Head of caudate nucleus (tissue), 42 donors: Measurements from ENCODE around the gene CPTP.

Experiments used
- DNase-seq, 42 donors: peaks; one replicate each; pipeline versions ENCODE4 v3.0.0 to v3.0.0-alpha.2; 2020 to 2021; ENCODE audit warnings: mixed read lengths in 7 of 42
- intact Hi-C: fragments of 100-400 bp; cut with DNase I; formaldehyde crosslinking; loops from one replicate; pipeline ENCODE4 v1.15.0; 2022

CPTP gene

DNA sequence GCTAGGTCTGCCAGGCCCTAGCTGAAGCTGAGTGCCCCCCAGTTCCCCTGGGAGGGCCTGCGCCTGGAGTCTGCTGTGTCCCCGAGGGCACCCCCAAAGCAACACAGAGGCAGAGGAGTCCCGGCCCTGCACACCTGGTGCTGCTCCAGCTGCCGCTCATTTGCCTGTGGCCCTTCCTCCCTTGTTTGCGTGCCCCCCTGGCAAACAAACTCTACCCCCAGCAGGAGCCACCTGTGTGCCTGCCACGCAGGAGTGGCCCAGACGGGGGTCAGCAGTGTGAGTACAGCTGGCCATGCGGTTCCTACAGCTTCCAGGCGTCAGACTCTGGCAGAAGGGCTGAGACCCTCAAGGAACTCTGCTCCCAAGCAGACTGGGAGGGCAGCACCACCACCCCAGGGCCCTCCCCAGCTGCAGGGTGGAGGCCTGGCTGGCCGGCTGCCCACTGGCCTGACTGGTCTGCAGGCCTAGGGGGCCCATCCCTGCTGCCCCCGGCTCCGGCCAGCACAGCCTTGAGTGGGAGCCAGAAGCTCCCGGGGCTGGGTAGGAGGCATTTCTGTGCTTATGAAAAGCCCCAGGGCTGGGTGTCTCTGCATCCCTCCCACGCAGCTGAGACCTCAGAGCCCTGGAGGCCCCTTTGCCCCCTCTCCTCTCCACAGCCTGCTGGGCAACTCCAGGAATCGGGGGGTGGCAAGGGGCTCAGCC, 5.9 kb downstream of the CPTP start:
- intact Hi-C loops = no loop called here
- DNase-seq = no peak

GRCh38 chr1:1331068-1331965, 6.7 kb downstream of the CPTP start, which contains the start of gene TAS1R3:
TSS of gene TAS1R3 (plus strand) at chr1:1331280. CDS start at chr1:1331346, 66 bp downstream.
- intact Hi-C loops = no loop called here
- DNase-seq = peak in 1 of 42 donors; percentile 30

DNA sequence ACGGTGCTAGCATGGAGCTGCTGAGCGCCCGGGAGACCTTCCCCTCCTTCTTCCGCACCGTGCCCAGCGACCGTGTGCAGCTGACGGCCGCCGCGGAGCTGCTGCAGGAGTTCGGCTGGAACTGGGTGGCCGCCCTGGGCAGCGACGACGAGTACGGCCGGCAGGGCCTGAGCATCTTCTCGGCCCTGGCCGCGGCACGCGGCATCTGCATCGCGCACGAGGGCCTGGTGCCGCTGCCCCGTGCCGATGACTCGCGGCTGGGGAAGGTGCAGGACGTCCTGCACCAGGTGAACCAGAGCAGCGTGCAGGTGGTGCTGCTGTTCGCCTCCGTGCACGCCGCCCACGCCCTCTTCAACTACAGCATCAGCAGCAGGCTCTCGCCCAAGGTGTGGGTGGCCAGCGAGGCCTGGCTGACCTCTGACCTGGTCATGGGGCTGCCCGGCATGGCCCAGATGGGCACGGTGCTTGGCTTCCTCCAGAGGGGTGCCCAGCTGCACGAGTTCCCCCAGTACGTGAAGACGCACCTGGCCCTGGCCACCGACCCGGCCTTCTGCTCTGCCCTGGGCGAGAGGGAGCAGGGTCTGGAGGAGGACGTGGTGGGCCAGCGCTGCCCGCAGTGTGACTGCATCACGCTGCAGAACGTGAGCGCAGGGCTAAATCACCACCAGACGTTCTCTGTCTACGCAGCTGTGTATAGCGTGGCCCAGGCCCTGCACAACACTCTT, 7.6 kb downstream of the CPTP start:
- intact Hi-C loops = no loop called here
- DNase-seq = no peak

GRCh38 chr1:1332774-1333480, 8.3 kb downstream of the CPTP start:
- no peak for DNase-seq
- intact Hi-C loops = no loop called here

DNA sequence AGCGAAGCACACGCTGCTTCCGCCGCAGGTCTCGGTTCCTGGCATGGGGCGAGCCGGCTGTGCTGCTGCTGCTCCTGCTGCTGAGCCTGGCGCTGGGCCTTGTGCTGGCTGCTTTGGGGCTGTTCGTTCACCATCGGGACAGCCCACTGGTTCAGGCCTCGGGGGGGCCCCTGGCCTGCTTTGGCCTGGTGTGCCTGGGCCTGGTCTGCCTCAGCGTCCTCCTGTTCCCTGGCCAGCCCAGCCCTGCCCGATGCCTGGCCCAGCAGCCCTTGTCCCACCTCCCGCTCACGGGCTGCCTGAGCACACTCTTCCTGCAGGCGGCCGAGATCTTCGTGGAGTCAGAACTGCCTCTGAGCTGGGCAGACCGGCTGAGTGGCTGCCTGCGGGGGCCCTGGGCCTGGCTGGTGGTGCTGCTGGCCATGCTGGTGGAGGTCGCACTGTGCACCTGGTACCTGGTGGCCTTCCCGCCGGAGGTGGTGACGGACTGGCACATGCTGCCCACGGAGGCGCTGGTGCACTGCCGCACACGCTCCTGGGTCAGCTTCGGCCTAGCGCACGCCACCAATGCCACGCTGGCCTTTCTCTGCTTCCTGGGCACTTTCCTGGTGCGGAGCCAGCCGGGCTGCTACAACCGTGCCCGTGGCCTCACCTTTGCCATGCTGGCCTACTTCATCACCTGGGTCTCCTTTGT, 9.1 kb downstream of the CPTP start:
- intact Hi-C loops = no loop called here
- DNase-seq = no peak

DNA sequence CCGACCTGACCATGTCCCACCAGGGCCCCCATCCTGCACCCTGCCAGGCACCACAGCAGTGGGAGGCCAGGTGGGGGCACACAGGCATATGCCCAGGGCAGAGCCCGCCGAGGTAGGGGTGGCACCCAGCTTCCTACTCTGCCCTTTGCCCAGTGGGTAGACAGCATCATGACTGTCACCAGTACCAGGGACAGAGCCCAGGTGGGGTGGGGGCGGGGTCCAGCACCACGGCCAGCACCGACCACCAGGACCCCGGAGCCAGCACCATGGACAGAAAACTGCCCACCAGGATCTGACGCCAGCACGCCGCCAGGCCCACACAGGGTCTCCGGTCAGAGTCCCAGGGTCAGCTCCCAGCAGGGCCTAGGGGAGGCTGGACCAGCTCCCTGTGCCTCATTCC, 10.2 kb downstream of the CPTP start:
- no peak for DNase-seq
- intact Hi-C loops = no loop called here

DNA sequence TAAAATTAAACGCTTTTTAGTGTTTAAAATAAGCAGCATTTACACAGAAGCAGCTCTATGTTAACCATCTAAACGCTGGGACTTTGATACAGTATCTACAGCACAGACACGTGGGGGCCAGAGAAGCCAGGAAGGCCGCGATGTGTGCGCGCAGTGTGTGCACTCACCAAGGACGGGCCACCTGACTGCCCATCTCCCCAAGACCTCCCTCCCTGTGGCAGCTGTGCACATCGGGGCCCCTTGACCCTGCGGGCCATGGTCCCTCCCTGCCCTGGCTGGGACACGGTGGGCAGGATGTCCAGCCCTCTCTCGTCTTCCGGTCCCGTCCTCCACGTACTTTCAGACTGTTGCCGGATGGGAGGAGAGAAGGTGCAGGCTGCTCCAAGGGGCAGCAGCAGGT, 10.7 kb downstream of the CPTP start:
- no peak for DNase-seq
- intact Hi-C loops = no loop called here

GRCh38 chr1:1335792-1336248, 11.2 kb downstream of the CPTP start:
- no peak for DNase-seq
- intact Hi-C loops = no loop called here

DNA sequence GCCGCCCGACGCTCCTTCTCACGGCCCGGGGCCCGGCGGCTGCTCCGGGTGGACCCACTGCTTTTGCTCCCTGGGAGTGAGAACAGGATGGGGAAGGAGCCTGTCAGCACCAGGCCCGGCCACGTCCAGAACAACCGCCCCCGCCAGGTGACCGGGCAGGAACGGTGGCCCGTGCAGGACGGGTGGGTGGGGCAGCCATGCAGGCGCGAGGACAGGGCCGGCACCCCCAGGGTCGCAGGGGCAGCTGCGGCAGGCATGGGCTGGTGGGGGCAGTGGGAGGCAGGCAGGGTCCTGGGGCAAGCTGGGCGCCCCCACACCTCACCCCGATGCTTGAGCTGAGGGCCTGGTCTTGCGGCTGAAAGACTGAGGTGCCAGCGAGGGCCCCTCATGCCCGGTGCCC, 11.8 kb downstream of the CPTP start:
- no peak for DNase-seq
- intact Hi-C loops = no loop called here

DNA sequence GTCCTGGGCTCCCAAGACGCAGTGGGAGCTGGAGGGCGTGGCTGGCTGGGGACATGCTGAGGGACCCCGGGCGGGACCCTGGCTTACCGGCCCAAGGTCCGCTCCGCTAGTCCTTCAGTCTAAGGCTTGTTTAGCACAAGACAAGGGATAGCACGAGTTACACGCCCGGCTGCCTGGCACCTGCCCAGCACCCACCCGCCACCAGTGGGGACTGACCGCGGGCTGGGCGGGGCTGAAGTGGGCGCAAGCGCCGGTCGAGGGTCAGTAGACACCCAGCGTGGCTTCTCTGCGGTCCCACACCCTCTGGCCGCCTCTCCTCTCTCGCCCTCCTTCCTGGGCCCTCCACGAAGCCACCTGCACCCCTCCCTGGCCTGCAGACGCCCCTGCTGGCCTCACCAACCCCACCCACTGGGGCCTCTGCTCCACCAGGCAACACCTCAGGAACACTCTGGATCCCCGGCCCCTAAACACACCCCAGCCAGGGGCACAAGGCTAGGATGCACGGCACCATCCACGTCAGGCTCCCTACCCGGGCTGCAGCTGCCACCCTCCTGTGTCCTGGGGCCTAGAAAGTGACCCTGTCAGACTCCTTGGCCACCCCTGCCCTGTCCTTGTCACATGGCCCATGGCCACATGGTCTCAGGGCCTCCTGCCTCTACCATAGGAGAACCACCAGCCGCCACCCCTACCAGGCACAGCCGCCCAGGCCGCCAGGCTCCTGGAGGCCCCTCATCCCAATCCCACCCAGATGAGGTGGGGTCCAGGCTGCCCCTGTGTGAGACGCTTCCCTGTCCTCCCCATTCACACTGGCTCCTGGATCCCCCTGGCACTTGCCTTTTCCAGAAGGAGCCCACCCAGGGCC, 12.6 kb downstream of the CPTP start:
- intact Hi-C loops = no loop called here
- no peak for DNase-seq

DNA sequence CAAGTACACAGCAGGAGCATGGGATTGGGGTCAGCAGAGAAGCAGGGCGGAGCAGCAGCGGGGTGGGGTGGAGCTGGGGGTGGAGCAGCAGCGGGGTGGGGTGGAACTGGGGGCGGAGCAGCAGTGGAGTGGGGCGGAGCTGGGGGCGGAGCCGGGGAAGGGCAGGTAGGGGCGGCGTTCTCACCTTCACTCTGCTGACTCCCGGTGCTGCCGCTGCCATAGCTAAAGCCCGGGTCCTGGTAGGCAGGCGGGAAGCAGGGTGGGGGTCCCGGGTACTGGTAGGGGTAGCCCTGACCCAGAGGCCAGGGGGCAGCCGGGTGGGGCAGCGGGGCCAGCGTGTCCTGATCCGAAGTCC, 13.2 kb downstream of the CPTP start:
- peak in 10 of 42 donors; percentile 30 to 63 (median 42) for DNase-seq
- intact Hi-C loops = no loop called here

DNA sequence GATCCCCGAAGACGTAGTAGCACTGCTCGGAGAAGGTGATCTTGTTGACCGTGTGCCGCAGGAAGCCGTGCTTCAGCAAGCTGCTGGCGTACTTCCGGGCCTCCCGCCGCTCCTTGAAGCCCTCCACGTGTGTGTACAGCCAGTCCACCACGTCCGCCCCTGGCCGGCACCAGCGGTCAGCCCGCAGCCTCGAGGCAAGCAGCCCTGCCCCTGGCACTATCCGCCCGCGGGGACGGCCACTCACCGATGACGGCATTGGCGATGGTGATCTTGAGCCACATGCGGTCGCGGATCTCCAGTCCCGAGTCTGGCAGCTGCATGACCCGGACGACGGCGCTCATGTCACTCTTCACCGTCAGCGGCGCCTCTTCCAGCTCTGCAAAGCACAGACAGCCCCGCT, 13.7 kb downstream of the CPTP start:
- intact Hi-C loops = no loop called here
- DNase-seq = no peak

DNA sequence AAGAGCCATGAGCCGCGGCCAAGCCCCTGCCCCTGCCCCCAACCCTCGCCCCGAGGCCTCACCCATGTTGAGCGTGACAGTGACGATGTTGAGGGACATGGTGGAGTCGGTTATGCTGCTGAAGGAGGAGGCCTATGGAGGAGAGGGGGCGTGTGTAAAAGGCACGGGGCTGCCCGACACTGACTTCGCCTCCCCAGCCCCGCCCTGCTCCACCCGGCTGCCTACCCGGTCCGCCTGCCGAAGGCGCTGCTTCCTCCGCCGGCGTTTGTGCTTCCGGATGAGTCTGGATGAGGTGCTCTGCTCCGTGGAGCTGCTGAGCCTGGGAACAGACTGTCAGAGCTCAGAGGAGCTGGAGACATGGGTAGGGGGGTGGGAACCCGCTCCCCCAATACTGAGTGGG, 15.6 kb downstream of the CPTP start:
- peak in 38 of 42 donors; percentile 47 to 89 (median 70) for DNase-seq
- intact Hi-C loops = no loop called here

GRCh38 chr1:1340791-1341548, 16.4 kb downstream of the CPTP start:
- DNase-seq = no peak

DNA sequence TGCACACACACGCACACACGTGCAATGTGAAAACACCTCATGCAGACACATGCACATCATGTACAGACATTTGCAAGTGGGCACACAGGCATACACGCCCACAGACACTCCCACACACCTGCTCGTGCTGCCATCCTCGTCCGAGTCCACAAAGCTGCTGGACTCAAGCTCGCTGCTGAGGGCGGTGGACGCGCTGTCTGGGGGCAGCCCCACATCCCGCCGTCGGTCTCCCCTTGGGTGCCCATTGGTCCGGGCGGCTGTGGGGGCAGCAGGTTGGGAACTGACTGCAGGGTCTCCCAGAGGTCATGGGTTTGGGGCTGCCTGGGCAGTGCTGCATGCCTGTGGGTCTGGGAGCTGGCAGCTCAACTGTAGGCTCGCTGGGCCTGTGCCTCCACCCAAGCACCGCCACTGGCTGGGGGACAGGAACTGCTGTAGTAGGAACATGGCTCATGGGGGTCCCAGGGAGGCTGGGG, 17.0 kb downstream of the CPTP start:
- peak in 1 of 42 donors; percentile 22 for DNase-seq
- intact Hi-C loops = no loop called here

More at GRCh38 chr1:1340791-1341548, 16.4 kb downstream of the CPTP start:
- intact Hi-C loops = no loop called here

GRCh38 chr1:1342061-1342562, 17.5 kb downstream of the CPTP start:
- intact Hi-C loops = no loop called here

More at GRCh38 chr1:1342061-1342562, 17.5 kb downstream of the CPTP start:
- DNase-seq = no peak
